ENCODE measurements around the gene CLDN7.

CLDN7 gene

DNA sequence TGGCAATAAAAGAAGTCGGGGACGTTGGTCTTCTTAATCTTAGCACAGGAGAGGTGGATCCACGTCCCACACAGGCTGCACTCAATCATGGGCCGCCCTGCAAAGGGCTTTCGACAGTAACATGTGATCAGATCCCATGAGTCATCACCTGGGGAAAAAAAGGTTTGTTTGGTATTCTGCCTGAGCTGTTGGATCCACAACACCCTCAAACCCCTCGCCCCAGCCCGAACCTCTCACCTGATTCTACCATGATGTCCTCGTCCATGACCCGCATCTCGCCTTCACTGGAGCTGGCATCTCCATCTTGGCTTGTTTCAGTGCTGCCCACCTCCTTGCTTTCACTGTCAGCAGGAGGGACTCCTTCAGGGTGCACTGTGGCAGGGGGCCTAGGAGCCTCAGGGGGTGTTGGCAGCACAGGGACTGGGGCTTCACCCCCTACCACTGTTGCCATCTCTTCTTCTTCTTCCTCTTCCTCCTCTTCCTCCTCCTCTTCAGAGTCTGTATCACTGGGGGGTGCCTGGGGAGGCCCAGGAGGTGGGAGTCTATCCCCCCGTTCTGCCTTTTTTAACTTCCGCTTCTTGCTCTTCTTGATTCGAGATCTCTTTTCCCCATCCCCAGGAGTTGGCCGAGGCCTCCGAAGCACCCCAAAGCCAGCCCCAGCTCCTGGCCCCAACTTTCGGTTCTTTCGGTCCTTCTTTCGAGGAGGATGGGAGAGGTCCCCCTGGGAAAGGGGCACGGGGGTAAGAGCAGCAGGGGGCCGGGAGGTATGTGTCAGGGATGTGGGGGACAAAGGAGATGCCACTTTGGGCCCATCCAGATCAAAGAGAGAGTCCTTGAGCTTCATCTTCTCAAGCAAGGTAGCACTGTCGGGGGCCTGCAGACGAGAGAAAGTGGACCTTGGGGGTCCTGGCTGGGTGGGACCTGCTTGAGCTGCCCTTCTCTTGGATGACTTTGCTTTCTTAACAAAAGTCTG is 26.3 kb downstream of the CLDN7 start:
- DNase-seq: peak; percentile 49

DNA sequence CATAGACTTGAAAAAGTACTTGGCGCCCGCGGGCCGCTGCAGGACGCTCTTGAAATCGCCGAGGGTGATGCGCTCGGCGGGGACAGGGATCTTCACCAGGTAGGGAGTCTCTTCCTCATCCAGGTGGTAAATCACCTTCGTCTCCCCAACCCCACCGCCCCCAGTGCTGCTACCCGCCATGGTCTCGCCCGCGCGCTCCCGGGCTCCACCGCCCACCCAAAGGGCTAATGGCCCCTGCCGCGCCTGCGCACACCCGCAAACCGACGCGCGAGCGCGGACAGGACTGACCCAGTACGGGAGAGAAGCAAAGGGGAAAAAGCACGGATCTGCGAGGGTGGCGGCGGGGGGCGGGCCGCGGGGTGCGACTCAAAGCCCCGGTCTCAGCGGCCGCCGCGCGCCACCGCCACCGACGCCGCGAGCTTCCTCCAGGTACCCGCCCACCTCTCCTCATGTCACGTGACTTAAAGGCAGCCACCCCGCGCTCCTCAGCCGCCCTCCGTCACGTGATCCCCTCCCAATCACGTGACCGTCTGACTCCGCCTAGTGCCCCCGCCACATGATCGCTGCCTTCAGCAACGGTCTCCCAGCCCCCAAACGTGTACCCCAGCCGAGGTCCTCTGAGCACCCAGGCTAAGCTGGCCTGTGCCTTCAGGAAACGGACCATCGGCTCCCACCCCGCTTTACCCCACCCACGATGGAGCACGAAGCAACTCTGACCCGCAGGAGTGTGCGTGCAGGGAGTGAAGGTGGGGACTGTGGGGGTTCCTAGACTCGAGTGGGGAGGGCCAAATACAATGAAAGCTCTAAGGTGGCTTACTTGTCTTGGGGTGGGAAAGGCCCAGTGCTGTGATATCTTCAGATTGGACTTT is 28.0 kb downstream of the CLDN7 start, which contains the start of gene DVL2:
DVL2 (minus strand) TSS at position 435 of the 869 bp plus-strand sequence; CDS start at position 180, 255 bp downstream.
- DNase-seq: peak; percentile 95

GRCh38 chr17:7233701-7234082 is 28.6 kb downstream of the CLDN7 start:
- peak; percentile 61 for DNase-seq

DNA sequence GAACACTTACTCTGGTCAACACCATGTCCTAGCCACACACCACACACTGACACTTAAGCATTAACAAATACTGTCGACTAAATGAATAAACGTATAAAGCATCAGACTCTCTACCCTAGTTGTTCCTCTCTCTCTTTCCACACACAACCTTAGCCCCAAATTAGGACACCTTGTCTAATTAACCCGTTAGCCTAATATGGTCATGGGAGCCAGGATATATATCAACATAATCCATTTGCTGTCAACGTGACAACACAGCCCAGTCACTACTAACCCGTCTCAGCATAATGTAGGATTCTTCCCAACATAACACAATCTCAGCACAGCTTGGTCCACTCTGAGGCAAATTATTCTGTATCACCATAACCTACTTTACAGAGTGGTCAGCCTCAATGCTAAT is 30.2 kb downstream of the CLDN7 start:
- no peak for DNase-seq

DNA sequence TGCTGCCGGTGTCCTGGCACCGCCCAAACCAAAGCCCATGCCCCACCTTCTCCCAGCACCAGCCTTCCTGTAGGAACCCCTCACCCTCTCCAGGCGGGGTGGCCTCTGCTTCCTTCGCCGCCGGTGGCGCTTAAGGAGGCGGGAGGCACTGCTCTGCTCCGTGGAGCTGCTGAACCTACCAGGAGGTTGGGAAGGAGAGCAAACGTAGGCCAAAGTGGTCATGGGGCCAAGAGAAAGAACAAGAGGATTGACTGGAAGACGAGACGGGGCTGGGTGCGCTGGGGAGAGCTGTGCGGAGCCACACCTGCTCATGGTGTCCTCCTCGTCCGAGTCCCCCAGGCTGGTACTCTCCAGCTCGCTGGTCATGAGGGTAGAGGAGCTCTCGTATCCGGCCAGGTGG is 32.8 kb downstream of the CLDN7 start:
- DNase-seq: no peak

DNA sequence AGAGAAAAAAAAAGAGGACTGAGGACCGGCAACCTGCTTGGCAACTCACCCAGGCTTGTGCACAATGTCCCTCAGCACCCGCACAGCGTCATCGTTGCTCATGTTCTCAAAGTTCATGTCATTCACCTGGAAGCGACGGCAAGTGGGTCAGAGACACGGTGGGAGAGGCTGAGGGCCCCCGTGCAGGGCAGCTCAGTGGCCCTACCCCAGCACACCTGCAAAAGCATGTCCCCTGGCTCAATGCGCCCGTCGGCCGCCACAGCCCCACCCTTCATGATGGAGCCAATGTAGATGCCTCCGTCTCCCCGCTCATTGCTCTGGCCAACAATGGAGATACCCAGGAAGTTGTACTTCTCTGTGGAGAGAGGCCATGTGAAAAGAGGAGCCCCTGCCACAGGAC is 33.4 kb downstream of the CLDN7 start:
- DNase-seq: no peak

DNA sequence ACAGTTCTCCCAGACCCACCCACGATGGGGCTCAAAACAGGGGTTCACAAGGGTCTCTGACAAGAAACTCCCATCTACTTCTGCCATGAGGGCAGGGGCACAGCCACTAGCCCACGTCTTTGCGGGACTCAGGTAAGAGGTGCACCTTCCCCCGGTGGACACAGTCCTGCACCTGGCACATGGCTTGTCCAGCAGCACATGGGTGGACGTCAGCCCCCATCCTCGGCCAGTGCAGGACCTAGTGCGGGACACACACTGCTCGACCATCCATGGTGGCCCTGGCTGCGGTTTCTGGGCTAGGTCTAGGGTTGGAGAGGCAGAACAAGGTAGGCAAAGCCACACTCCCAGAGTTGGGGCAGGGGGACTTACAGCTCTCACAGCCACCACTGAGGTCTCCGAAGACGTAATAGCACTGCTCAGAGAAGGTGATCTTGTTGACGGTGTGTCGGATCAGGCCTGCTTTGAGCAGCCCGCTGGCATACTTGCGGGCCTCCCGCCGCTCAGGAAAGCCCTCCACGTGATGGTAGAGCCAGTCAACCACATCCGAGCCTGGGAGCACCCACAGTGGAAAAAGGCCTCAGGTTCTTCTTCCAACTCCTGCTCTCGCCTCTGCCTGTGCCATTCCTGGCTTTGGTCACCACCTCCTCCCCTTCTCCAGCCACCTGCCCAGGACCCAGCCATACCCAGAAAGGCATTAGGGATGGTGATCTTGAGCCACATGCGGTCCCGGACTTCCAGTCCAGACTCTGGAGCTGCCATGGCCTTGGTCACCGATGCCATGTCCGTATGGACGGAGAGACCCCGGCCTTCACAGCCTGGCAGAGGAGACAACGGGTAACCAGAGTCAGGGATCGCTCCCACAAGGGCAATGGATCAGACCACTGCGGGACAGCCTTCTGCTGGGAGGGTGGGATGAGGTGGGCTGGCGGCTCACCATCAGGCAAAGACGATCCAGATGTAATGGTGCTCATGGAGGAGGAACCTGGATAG is 35.3 kb downstream of the CLDN7 start:
- no peak for DNase-seq

DNA sequence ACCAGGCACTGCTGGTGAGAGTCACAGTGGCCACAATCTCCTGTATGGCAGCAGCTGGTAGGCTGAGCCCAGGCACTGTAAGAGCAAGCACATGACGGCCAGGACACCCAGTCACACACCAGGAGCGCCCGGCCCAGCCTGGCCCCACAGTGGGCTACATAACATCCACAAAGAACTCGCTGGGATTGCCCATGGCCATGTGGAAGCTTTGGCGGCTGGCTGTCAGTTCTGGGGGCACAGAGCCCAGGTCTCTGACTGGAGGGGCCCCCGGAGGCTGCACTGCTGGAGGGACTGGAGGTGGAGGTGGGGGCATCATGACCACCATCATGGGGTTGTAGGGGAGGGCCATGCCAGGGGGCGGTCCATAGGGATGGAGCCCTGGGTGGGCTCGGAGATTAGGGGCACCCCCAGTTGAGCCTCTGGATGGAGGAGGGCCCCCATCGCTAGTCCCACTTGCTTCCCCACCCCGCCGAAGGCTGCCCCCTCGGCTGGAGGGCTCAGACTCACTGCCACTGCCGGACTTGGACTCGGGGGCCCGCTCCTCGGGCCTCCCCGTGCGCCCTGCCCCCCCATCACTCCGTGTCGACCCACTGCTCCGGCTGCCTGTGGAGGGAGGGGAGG is 36.5 kb downstream of the CLDN7 start:
- no peak for DNase-seq

DNA sequence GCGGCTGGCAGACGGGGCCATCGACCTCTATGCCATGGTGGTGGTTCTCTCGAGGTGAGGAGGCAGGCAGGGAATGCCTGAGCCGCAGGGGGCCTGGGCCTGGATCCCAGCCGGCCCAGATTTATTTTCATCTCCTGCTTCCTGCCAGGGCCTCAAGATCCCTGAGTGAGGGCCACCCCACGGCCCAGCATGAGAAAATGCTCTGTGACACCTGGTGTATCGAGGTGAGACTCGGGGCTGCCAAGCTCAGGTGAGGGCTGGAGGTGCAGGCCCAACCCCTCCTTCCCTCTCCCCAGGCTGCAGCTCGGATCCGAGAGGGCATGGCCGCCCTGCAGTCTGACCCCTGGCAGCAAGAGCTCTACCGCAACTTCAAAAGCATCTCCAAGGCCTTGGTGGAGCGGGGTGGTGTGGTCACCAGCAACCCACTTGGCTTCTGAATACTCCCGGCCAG is 37.6 kb downstream of the CLDN7 start:
- no peak for DNase-seq

DNA sequence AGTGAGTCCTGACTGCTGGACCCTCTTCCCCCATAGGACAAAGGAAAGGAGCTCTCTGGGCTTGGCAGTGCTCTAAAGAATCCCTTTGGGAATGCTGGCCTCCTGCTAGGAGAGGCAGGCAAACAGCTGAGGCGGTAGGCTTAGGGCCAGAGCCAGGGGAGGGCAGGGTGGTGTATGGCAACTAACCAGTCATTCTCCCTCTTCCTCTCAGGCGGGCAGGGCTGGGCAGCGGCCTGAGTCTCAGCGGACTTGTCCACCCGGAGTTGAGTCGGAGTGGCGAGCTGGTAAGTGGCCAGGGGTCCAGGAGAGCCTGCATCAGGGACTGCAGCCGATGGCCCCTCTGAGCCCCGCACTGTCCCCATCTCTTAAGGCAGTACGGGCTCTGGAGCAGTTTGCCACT is 38.2 kb downstream of the CLDN7 start:
- DNase-seq: no peak

GRCh38 chr17:7223375-7223774 is 38.9 kb downstream of the CLDN7 start:
- DNase-seq: no peak

DNA sequence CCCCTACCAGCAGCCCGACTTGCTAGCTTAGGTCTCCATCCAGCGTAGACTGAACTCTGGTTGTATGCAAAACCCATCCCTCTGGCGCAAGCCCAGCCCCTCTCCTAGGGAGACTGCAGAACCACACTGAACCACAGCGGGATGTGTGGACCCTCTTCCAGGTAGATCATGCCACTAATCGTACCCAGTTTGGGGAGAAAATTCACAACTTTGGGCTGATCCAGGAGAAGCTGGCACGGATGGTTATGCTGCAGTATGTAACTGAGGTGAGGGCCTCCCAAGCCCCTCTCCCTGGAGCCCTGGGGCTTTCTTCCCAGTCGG is 39.3 kb downstream of the CLDN7 start:
- DNase-seq: no peak

- DNase-seq: no peak
These were observed 39.9 kb downstream of the CLDN7 start for GRCh38 chr17:7222093-7222971.

DNA sequence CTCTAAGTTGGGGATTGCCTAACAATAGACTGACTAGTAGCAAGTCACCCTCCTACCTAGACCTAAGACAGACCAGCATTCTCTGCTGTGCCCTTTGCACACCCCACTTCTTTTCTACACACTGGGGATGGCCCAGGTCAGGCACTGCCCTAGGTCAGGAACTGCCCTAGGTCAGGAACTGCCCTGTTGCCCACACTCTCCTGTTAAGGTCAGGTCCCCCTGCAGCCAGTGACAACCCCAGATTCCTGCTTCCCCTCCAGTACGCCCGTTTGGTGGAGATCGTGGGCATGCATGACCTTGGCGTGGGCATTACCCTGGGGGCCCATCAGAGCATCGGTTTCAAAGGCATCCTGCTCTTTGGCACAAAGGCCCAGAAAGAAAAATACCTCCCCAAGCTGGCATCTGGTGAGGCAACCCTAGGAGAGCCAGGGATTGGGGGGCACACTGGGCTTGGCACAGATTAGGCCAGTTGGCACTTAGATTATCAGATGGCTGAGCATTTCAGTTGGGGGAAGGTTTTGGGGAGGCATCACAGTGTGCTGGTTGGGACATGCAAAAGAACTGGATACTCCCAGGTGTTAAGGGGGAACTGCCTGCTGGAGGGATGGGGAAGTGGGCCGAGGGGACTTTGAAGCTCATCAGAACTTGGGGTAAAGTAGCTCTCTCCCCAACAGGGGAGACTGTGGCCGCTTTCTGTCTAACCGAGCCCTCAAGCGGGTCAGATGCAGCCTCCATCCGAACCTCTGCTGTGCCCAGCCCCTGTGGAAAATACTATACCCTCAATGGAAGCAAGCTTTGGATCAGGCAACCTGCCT is 40.8 kb downstream of the CLDN7 start:
- DNase-seq: peak; percentile 18

- peak; percentile 83 for DNase-seq
These were observed 41.5 kb downstream of the CLDN7 start for GRCh38 chr17:7220593-7221277.

GRCh38 chr17:7219812-7220592 is 42.3 kb downstream of the CLDN7 start, which contains the start of the genes ACADVL and DLG4:
Gene ACADVL (plus strand): TSS chr17:7219938. CDS start chr17:7219985, 47 bp downstream.
Gene DLG4 (minus strand): TSS chr17:7219836.
- DNase-seq: peak; percentile 85

GRCh38 chr17:7219229-7219811 is 43.0 kb downstream of the CLDN7 start:
- no peak for DNase-seq

GRCh38 chr17:7218758-7219157 is 43.5 kb downstream of the CLDN7 start:
- no peak for DNase-seq

Measured in hematopoietic multipotent progenitor cell treated with erythropoietin and hydrocortisone succinate and interleukin-3 and kit ligand, for 8 days (in vitro differentiated cells).